KMS-11 (cell line): ENCODE measurements around the gene SNX3.

Experiments used
- H2AFZ ChIP-seq: fragments of 200-600 bp; sonication (generic); 2 replicates; pipeline ENCODE4 v1.6.1; 2016; ENCODE audit warnings: antibody characterized with exemption, mixed run types, low read depth
- H3K27ac ChIP-seq: fragments of 200-600 bp; sonication (generic); 2 replicates; pipeline ENCODE4 v1.6.1; 2016; ENCODE audit warnings: mild to moderate bottlenecking, mixed run types
- H3K27me3 ChIP-seq: fragments of 200-600 bp; sonication (generic); 2 replicates; pipeline ENCODE4 v1.6.1; 2017; ENCODE audit warnings: mild to moderate bottlenecking, low read depth, mixed run types, moderate library complexity; ENCODE audit not compliant: insufficient read depth
- H3K36me3 ChIP-seq: fragments of 200-600 bp; sonication (generic); 2 replicates; pipeline ENCODE4 v1.6.1; 2017; ENCODE audit warnings: mild to moderate bottlenecking, mixed run types; ENCODE audit not compliant: insufficient read depth
- H3K4me1 ChIP-seq: fragments of 200-600 bp; sonication (generic); 2 replicates; pipeline ENCODE4 v1.6.1; 2016; ENCODE audit warnings: mild to moderate bottlenecking, low read depth, mixed run types; ENCODE audit not compliant: poor library complexity, severe bottlenecking
- H3K4me2 ChIP-seq: fragments of 200-600 bp; sonication (generic); 2 replicates; pipeline ENCODE4 v1.7.0; 2016; ENCODE audit warnings: mild to moderate bottlenecking, mixed run types
- H3K4me3 ChIP-seq: fragments of 200-600 bp; sonication (generic); IDR thresholded peaks from 2 replicates; pipeline ENCODE4 v1.6.1; 2017; ENCODE audit warnings: low read depth, low read length, mixed read lengths; ENCODE audit not compliant: insufficient read depth
- H3K79me2 ChIP-seq: fragments of 200-600 bp; sonication (generic); 2 replicates; pipeline ENCODE4 v1.6.1; 2016; ENCODE audit warnings: low read depth, mixed run types; ENCODE audit not compliant: insufficient read depth
- H3K9ac ChIP-seq: fragments of 200-600 bp; sonication (generic); 2 replicates; pipeline ENCODE4 v1.6.1; 2016; ENCODE audit warnings: mild to moderate bottlenecking, mixed run types
- H4K20me1 ChIP-seq: fragments of 200-600 bp; sonication (generic); 2 replicates; pipeline ENCODE4 v1.6.1; 2016; ENCODE audit warnings: mild to moderate bottlenecking, mixed run types; ENCODE audit not compliant: insufficient read depth
- CTCF ChIP-seq: fragments of 200-600 bp; sonication (generic); conservative IDR thresholded peaks from 2 replicates; pipeline ENCODE4 v1.6.1; 2017; ENCODE audit warnings: low read depth, mild to moderate bottlenecking, antibody characterized with exemption, low read length, moderate library complexity, mixed read lengths

Gene SNX3

DNA sequence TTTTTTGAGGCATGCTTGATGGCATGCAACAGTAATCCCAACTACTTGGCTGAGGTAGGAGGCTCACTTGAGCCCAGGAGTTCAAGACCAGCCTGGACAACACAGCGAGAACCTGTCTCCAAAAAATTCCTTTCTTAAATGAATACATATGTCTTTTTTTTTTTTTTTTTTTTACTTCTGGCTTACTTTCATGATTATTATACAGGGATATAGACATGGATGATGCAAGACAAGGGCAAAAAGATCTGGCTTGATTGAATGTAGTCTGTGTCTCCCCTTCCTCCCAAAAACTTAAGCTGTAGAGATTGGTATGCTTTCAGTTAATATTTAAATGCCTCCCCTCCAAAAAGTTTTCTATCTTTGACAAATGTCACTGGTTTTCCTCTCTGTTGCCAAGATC, 7.6 kb downstream of the SNX3 start:
- H3K4me1 ChIP-seq = peaks cover 4% of the 10 kb centered on the region
- H3K79me2 ChIP-seq = no peaks in the 10 kb centered on the region; the same call in 1 of the 2 replicates
- H3K27me3 ChIP-seq = no peaks in the 10 kb centered on the region
- H3K27ac ChIP-seq = no peak overlapping the region
- no peak overlapping the region for H2AFZ ChIP-seq
- no peaks in the 10 kb centered on the region for H3K36me3 ChIP-seq
- H3K4me2 ChIP-seq = no peak overlapping the region
- no peaks in the 10 kb centered on the region for H4K20me1 ChIP-seq
- no peak overlapping the region for H3K4me3 ChIP-seq
- no peak overlapping the region for H3K9ac ChIP-seq
- TF ChIP-seq CTCF = no peak

- no peak for TF ChIP-seq CTCF
- Histone ChIP-seq H4K20me1 (no peaks in the 10 kb centered on the region), H3K4me1 (peaks cover 4% of the 10 kb centered on the region), H3K36me3 (no peaks in the 10 kb centered on the region), H3K79me2 (no peaks in the 10 kb centered on the region; the same call in 1 of the 2 replicates), H3K27ac (no peak overlapping the region), H3K9ac (no peak overlapping the region), H3K27me3 (no peaks in the 10 kb centered on the region), H3K4me2 (no peak overlapping the region), H2AFZ (no peak overlapping the region), H3K4me3 (no peak overlapping the region)
These were observed 8.8 kb downstream of the SNX3 start for GRCh38 chr6:108252055-108252454.

DNA sequence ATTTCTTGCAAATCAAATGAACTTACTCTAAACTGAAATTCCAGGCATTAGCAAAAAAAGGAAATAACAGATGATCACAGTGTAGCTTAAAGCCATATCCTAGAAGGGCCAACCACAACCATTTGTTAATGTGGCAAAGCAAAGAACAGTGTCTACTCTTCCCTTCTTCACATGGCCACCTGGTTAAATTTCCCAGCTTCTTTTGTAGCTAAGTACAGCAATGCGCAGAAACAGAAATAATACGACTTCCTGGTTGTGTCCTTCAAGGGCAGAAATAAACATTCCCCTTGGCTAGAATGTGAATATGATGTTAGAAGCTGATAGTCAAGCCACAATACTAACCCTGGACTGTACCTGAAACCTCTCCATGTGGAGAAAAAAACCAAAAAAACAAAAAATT, 9.6 kb downstream of the SNX3 start:
- H3K4me1 ChIP-seq = peaks cover 4% of the 10 kb centered on the region
- no peak overlapping the region for H3K4me2 ChIP-seq
- no peak overlapping the region for H2AFZ ChIP-seq
- H3K27me3 ChIP-seq = no peaks in the 10 kb centered on the region
- no peaks in the 10 kb centered on the region for H4K20me1 ChIP-seq
- no peaks in the 10 kb centered on the region; the same call in 1 of the 2 replicates for H3K79me2 ChIP-seq
- H3K9ac ChIP-seq = no peak overlapping the region
- H3K4me3 ChIP-seq = no peak overlapping the region
- TF ChIP-seq CTCF = no peak
- no peaks in the 10 kb centered on the region for H3K36me3 ChIP-seq
- no peak overlapping the region for H3K27ac ChIP-seq

GRCh38 chr6:108250240-108250866, 10.5 kb downstream of the SNX3 start:
- Histone ChIP-seq H3K79me2 (no peaks in the 10 kb centered on the region), H3K4me1 (peaks cover 4% of the 10 kb centered on the region), H3K4me3 (no peak overlapping the region), H3K4me2 (no peak overlapping the region), H3K36me3 (no peaks in the 10 kb centered on the region), H3K27me3 (no peaks in the 10 kb centered on the region), H3K9ac (no peak overlapping the region), H4K20me1 (no peaks in the 10 kb centered on the region), H3K27ac (no peak overlapping the region), H2AFZ (no peak overlapping the region)
- TF ChIP-seq CTCF = 0 out of 2 replicates have a peak, but pooled peaks have one; percentile 21
